IPS-NIHi7 (cell line): Measurements from ENCODE around the gene VTI1A.

ENCODE experiments used
- DNase-seq: peaks from one replicate; pipeline ENCODE4 v3.0.0; 2012; ENCODE audit warnings: mixed read lengths; ENCODE audit errors: extremely low spot score

The VTI1A gene

GRCh38 chr10:112783351-112784021, 336.5 kb downstream of the VTI1A start:
- DNase-seq: no peak

DNA sequence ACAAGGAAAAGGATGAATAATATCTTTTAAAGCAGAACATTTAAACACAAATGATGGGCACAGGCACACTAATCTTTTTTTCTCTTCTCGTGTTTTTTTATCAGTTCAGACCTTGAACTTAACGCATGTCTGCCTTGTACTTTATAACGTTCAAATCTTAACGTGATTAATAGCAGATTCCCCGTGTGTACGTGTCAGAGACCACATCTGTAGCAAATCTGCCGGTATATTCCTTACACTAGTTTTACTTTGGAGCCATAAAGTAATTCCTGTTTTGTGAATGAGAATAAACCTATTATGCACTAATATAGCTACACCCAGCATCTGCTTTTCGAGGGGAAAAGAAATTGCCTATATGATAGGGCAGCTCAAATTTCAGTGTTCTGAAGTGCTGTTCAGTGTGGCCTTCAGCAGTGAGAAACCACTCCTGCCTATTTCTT, 337.0 kb downstream of the VTI1A start:
- no peak for DNase-seq

- peak; percentile 49 for DNase-seq
Observed at GRCh38 chr10:112785089-112785488, 338.1 kb downstream of the VTI1A start.

GRCh38 chr10:112789248-112789647, 342.2 kb downstream of the VTI1A start:
- DNase-seq: no peak

GRCh38 chr10:112790030-112790429, 343.0 kb downstream of the VTI1A start:
- DNase-seq: no peak

GRCh38 chr10:112790921-112791320, 343.9 kb downstream of the VTI1A start:
- DNase-seq: no peak

- DNase-seq: no peak
Observed at GRCh38 chr10:112791447-112791846, 344.4 kb downstream of the VTI1A start.

- DNase-seq: no peak
Observed at GRCh38 chr10:112792487-112793201, 345.6 kb downstream of the VTI1A start.

DNA sequence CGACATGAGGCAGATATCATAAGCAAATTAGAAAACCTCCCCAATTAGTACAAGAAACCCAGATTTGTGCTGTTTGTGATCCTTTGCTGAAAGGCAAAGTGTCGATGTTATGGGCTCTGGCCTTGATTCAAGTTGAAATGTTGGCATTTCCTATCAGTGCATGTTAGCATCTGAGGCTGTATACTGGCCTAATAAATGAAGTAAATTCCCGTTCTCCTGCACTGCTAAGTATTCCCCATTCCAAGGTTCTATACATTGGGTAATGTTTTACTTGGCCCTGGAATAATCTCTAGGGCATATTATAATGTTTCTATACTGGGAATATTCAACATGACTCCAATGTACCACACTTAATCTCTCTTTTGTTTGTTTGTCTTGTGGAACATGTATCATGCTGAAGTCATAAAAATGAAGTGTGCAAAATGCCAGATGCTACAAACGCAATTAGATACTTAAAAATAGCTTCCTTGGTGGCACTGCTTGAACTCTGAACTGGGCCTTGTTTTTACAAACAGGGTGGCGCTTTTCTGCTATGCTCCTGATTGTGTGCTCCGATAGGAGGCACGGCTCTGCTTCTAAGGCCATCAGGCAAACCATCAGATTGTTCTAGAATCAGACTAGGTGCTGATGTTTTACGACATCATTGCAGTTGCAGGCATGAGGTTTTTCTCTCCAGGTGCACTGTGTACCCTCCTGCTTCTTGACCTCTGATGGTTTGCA, 346.3 kb downstream of the VTI1A start:
- no peak for DNase-seq

GRCh38 chr10:112794201-112794600, 347.2 kb downstream of the VTI1A start:
- DNase-seq: no peak

DNA sequence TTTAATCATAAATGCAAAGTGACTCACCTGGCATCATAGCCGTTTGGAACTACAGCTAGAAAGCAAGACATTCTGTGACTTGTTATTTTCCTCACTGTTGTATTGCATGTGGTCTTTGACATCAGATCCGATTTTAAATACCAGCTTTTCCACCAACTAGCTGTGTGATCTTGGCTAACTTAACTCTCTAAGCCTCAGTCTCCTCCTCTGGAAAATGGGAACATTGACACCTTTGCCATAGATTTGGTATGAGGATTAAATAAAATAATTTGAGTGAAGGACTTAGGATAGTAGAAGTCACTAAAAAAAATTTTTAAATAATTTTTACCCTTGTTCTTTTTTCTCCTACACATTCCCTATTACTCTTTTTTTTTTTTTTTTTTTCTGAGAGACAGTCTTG, 348.1 kb downstream of the VTI1A start:
- DNase-seq: no peak

DNA sequence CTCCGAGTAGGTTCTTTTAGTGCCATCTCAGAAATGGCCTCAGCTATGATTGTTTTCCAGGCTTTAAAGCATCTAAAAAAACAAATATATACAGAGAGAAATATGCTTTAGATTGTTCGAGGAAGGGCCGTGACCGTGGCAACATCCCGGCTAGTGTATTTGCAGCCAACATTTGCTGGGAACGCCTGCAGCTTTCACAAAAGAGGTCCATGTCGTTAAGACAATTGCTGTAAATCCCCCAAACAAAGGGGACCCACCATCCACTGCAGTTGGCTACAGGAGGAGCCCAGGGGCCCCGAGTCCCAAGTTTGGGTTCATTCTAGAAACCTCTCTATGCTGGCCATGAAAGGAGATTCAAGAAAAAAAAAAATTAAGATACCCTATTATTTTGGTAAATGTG, 350.2 kb downstream of the VTI1A start:
- DNase-seq: peak; percentile 32

GRCh38 chr10:112797855-112798254, 350.8 kb downstream of the VTI1A start:
- no peak for DNase-seq

DNA sequence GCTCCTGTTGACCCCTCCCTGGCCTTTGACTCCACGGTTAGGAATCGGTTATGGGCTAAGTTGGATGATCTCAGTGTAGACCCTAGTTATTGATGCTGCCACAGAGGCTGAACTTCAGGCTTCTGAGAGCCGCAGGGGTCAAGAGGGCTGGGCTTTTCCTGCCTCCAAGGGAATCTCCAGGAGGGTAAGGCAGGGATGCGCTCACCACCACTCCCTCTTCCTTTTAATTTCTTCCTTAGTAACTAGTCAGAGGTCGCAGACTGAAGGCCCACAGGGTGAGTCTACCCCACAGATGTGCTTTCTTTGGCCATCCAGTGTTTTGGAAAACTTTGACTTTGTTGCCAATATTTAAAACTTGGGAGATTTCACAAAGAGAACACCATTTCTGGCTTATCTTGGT, 352.0 kb downstream of the VTI1A start:
- DNase-seq: no peak

DNA sequence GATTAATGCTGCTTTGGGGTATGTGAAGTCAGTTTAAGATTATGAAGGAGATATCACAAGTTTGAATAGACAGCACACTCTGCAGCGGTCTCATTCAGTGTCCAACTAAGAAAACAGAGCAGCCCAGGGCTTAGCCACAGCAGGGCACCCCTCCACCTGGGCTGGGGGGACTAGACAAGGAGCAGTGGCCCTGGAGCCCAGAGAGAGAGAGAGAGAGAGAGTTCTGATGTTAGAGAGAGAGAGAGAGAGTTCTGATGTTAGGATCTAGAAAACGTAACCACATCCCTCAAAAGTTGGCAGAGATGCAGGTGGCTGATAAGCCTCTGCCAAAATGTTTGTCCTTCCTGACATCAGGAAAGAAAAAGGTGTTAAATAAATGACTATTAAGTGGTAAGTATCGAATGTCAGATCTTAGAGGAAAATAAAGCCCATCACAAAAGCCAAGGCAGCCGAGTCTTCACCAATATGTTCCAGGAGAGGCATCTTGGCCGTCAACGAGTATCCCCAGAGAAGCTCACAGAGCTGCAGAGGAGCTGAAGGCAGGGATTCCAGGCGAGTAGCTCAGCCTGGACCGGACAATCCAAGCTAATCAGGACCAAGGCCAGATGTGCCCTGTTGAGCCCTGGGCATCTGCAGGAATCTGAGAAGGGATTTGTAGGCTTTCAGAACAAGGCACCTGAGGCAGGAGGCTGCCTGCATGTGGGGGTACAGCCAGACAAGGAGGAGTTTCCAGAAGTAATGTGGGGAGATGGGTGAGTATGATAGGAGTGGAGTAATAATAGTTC, 352.9 kb downstream of the VTI1A start:
- DNase-seq: no peak

- DNase-seq: peak; percentile 43
Observed at GRCh38 chr10:112801004-112801403, 354.0 kb downstream of the VTI1A start.

DNA sequence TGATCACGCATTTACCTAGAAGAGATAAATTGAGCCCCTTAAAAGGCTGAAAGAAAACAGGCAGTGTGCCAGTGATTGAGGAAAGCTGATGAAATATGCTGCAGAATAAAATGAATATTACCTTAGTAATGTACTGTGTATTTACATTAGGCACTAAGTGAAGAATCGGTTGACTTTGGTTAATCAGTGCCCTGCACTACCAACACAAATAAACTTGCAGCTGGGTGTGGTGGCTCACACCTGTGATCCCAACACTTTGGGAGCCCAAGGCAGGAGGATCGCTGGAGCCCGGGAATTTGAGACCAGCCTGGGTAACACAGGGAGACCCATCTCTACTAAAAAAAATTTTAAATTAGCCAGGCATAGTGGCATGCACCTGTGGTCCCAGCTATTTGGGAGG, 354.7 kb downstream of the VTI1A start:
- no peak for DNase-seq

DNA sequence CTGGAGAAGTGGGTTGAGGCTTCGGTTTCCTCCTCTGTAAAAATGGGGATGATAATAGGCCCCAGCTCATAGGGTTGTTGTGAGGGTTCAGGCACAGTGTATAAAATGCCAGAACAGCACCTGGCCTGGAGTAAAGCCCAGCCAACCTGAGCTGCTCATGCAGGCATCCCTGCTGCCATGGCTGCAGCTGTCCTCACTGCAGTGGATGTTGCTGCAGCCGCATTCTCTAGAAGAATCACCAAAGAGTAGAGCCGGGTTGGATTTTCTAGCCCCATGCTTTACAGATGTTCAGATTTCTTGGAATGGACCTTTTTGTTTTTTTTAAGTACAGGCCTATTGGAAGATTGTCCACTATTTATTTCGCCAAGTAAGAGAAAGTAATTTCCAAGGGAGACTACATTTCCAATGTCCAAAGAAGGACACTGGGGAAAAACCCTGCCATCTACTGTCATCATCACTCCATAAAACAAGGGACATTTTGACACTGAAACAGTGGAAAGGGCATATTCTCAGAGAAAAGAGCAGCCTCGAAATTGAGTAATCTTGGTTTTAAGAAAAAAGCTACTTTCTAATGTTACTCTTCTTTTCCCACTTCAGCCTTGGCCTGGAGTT, 355.5 kb downstream of the VTI1A start:
- DNase-seq: no peak

GRCh38 chr10:112803961-112804401, 357.0 kb downstream of the VTI1A start:
- DNase-seq: no peak

DNA sequence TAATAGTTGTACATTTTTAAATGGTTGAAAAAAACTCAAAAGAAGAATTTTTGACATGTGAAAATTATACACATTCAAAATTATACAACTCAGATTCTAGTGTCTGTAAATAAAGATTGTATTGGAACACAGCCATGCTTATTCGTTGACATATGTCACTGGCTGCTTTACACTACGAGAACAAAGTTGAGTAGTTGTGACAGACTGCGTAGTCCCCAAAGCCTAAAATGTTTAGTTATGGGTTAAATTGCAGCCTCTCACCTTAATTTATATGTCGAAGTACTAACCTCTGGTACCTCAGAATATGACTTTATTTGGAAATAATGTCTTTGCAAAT, 358.2 kb downstream of the VTI1A start:
- no peak for DNase-seq

DNA sequence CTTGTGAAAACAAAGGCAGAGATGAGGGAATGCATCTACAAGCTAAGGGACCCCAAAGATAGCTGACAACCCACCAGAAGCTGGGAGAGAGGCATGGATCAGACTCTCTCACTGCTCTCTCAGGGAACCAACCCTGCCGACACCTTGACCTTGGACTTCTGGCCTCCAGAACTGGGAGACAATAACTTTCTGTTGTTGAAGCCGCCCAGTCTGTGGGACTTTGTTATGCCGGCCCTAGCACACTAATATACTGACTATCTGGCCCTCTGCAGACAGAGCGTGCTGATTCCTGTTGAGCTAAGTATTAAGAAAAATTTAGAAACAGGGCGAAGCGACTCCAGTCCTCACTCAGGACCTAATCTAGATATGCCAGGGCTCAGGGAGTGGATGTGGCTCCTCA, 358.7 kb downstream of the VTI1A start:
- no peak for DNase-seq

DNA sequence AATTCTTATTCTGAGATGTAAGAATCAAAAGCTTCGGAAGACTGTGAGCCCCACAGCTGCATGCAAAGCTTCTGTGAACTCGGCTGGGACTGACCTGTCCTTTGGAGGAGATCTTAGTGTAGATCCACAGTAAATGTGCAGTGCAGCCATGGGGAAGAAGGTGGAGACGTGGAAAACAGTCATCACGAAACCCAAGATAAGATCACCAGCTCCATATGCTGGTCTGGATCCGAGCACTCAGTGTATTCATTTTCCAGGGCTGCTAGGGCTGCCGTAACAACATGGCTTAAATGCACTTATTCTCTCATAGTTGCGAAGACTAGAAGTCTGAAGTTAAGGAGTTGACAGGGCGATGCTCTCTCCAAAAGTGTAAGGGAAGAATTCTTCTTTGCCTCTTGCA, 360.0 kb downstream of the VTI1A start:
- DNase-seq: no peak
